ENCODE results near the gene ABHD1.
"Not testable (repeated sequence)": the region's sequence is repeated elsewhere in the genome, so short reads cannot be mapped to it uniquely, and the experiment has no call there.

The ABHD1 gene

GRCh38 chr2:27123302-27124150 is at the start of gene ABHD1:
ABHD1 (plus strand) TSS chr2:27123815; CDS start chr2:27123949, 134 bp downstream.
- TF ChIP-seq CTCF (IDR thresholded peaks at IDR 0.05; ENCODE audit: insufficient read depth, low read length, missing control alignments), result no peak
- ChIA-PET CTCF (interaction anchor here (0.7 to 3.2 kb wide), 7 partner anchors 10 to 197 kb away, joined by 3 to 18 read pairs (median 3); partner anchors contain the start of gene PREB), POLR2A (interaction anchor here (1.0 to 2.4 kb wide), 2 partner anchors 10 to 60 kb away, joined by 5 to 8 read pairs; partner anchors contain the start of gene PREB)
- DNase-seq (ENCODE audit: low read depth, low spot score), result no peak
- peak within 1 kb of the TSS; percentile 53 for H3K4me3 ChIP-seq (ENCODE audit: low read depth, low read length)

- POLR2A ChIA-PET, result no interaction called here
- CTCF ChIA-PET, result interaction anchor here (0.9 to 4.2 kb wide), 2 partner anchors 11 to 28 kb away, joined by 3 to 40 read pairs; partner anchors contain the start of gene KHK
- TF ChIP-seq CTCF (IDR thresholded peaks at IDR 0.05; ENCODE audit: insufficient read depth, low read length, missing control alignments), result no peak
- no peak overlapping the region for H3K4me3 ChIP-seq (ENCODE audit: low read depth, low read length)
- no peak for DNase-seq (ENCODE audit: low read depth, low spot score)
Observed at GRCh38 chr2:27074738-27075565, 48.7 kb upstream of the ABHD1 start.

- POLR2A ChIA-PET; H3K4me3 ChIP-seq (ENCODE audit: low read depth, low read length); DNase-seq (ENCODE audit: low read depth, low spot score): not testable (repeated sequence)
- CTCF ChIA-PET, result interaction anchor here (4.2 kb wide), 1 partner anchor 10 kb away, joined by 40 read pairs; the partner anchor contains the start of gene KHK
Observed at GRCh38 chr2:27075566-27075871, 48.1 kb upstream of the ABHD1 start.

GRCh38 chr2:27076323-27076722 is 47.3 kb upstream of the ABHD1 start:
- ChIA-PET CTCF (interaction anchor here (1.0 kb wide), 2 partner anchors 9 to 189 kb away, joined by 3 read pairs; no protein-coding TSS in a partner anchor), POLR2A (interaction anchor here (0.6 to 1.0 kb wide), 2 partner anchors 9 to 15 kb away, joined by 3 read pairs; no protein-coding TSS in a partner anchor)
- no peak for TF ChIP-seq CTCF (IDR thresholded peaks at IDR 0.05; ENCODE audit: insufficient read depth, low read length, missing control alignments)
- no peak overlapping the region for H3K4me3 ChIP-seq (ENCODE audit: low read depth, low read length)
- DNase-seq (ENCODE audit: low read depth, low spot score), result no peak

GRCh38 chr2:27077231-27077630 is 46.4 kb upstream of the ABHD1 start:
- no peak for DNase-seq (ENCODE audit: low read depth, low spot score)
- ChIA-PET CTCF (interaction anchor here (1.0 to 2.7 kb wide), 3 partner anchors 8 to 61 kb away, joined by 3 to 12 read pairs (median 11); partner anchors contain the start of gene KHK), POLR2A (interaction anchor here (0.8 to 1.0 kb wide), 2 partner anchors 8 to 26 kb away, joined by 3 read pairs; no protein-coding TSS in a partner anchor)
- H3K4me3 ChIP-seq (ENCODE audit: low read depth, low read length), result no peak overlapping the region
- no peak for TF ChIP-seq CTCF (IDR thresholded peaks at IDR 0.05; ENCODE audit: insufficient read depth, low read length, missing control alignments)

All from AG04449 (cell line).